CD8-positive, alpha-beta memory T cell (primary cell): ENCODE measurements around the gene LTBR. TPM values are rescaled to one million over a fixed set of nuclear protein-coding genes. Genes with fewer than 3 reads are reported as not detected.

Experiments used
- CTCF ChIA-PET: fragments of 350-600 bp; sonication (Branson Sonifier 250); formaldehyde crosslinking; loops from one replicate; lab custom pipeline; 2021; ENCODE audit warnings: antibody characterized with exemption; lab: Charles Lee
- POLR2A ChIA-PET: fragments of 350-600 bp; sonication (Branson Sonifier 250); formaldehyde crosslinking; loops from one replicate; lab custom pipeline; 2021; ENCODE audit warnings: antibody characterized with exemption; lab: Charles Lee
- DNase-seq, 5 donors: peaks; one replicate each; pipeline versions ENCODE4 v3.0.0 to v3.0.0-alpha.2; 2020 to 2022; ENCODE audit warnings: mixed read lengths in 1 of 5
- H3K27ac ChIP-seq: one replicate; pipeline ENCODE4 v1.7.0; 2013; ENCODE audit warnings: low read depth, mild to moderate bottlenecking, low read length, moderate library complexity
- H3K27me3 ChIP-seq: 2 replicates; pipeline ENCODE4 v1.7.0; 2013; ENCODE audit warnings: low read length, mild to moderate bottlenecking; ENCODE audit not compliant: insufficient read depth, poor library complexity, severe bottlenecking
- H3K36me3 ChIP-seq: 2 replicates; pipeline ENCODE4 v1.7.0; 2013; ENCODE audit warnings: mild to moderate bottlenecking, low read length, moderate library complexity; ENCODE audit not compliant: insufficient read depth
- H3K4me1 ChIP-seq: 2 replicates; pipeline ENCODE4 v1.7.0; 2013; ENCODE audit warnings: mild to moderate bottlenecking, low read length, moderate library complexity; ENCODE audit not compliant: insufficient read depth
- H3K4me3 ChIP-seq: 2 replicates; pipeline ENCODE4 v1.7.0; 2013; ENCODE audit warnings: mild to moderate bottlenecking, low read length
- H3K9me3 ChIP-seq: 2 replicates; pipeline ENCODE4 v1.7.0; 2013; ENCODE audit warnings: mild to moderate bottlenecking, low read length
- H3K27ac Mint-ChIP-seq, 8 donors: one replicate each; pipeline ENCODE4 v1.8.0; 2020 to 2021; ENCODE audit warnings: mixed read lengths in 8 of 8, mild to moderate bottlenecking in 6 of 8, inconsistent platforms in 3 of 8, moderate library complexity in 3 of 8
- H3K27me3 Mint-ChIP-seq, 2 donors: one replicate each; pipeline ENCODE4 v1.8.0; 2020 to 2021; ENCODE audit warnings: mixed read lengths in 2 of 2, mild to moderate bottlenecking in 1 of 2, moderate library complexity in 1 of 2
- H3K36me3 Mint-ChIP-seq, 3 donors: one replicate each; pipeline ENCODE4 v1.8.0; 2020 to 2021; ENCODE audit warnings: mixed read lengths in 3 of 3, inconsistent platforms in 1 of 3, mild to moderate bottlenecking in 1 of 3
- H3K4me1 Mint-ChIP-seq, 3 donors: one replicate each; pipeline ENCODE4 v1.8.0; 2020 to 2021; ENCODE audit warnings: mixed read lengths in 3 of 3, inconsistent platforms in 1 of 3, mild to moderate bottlenecking in 1 of 3
- H3K4me3 Mint-ChIP-seq, 7 donors: one replicate each; pipeline ENCODE4 v1.8.0; 2020 to 2021; ENCODE audit warnings: mixed read lengths in 7 of 7, mild to moderate bottlenecking in 6 of 7, moderate library complexity in 4 of 7, inconsistent platforms in 2 of 7
- H3K9me3 Mint-ChIP-seq, 5 donors: one replicate each; pipeline ENCODE4 v1.8.0; 2020 to 2022; ENCODE audit warnings: mixed read lengths in 5 of 5, mild to moderate bottlenecking in 3 of 5, moderate library complexity in 2 of 5, inconsistent platforms in 1 of 5
- polyA plus RNA-seq: library from polyadenylated mRNA; unstranded; fragments of 300-500 nt; fragmentation: Illumina TruSeq; gene quantifications from one replicate; pipeline ENCODE4 v1.2.3, GENCODE V29; 2021
- total RNA-seq, 2 experiments: library from RNA; stranded (reverse); gene quantifications; one replicate each; pipeline ENCODE4 v1.2.3, GENCODE V29; 2021

The LTBR gene
- total RNA-seq (1 to 10 TPM in 1 of 2 experiments, under 1 TPM in 1; 0.51 to 1.4 TPM), polyA plus RNA-seq (not detected)

- H3K27me3 Mint-ChIP-seq: peaks cover 13 to 30% of the 10 kb centered on the region in 2 donors
- Histone ChIP-seq H3K4me1 (no peaks in the 10 kb centered on the region), H3K4me3 (no peak within 1 kb of the TSS), H3K9me3 (no peaks in the 10 kb centered on the region), H3K36me3 (no peaks in the 10 kb centered on the region), H3K27ac (peak within 1 kb of the TSS; percentile 59), H3K27me3 (peaks cover 16% of the 10 kb centered on the region)
- ChIA-PET POLR2A (no interaction called here), CTCF (interaction anchor here (1.3 kb wide), 1 partner anchor 16 kb away, joined by 4 read pairs; no protein-coding TSS in a partner anchor)
- no peak within 1 kb of the TSS for H3K4me3 Mint-ChIP-seq
- H3K27ac Mint-ChIP-seq: no peak within 1 kb of the TSS
- no peaks in the 10 kb centered on the region for H3K9me3 Mint-ChIP-seq
- peaks cover 3% of the 10 kb centered on the region in 3 donors for H3K4me1 Mint-ChIP-seq
- H3K36me3 Mint-ChIP-seq: no peaks in the 10 kb centered on the region
- DNase-seq: no peak
Measured at GRCh38 chr12:6383572-6384498, at the start of gene LTBR. TSS of gene LTBR (plus strand) at chr12:6384162. CDS start at chr12:6384359, 197 bp downstream.

- ChIA-PET POLR2A (interaction anchor here (0.8 to 4.3 kb wide), 7 partner anchors 8 to 220 kb away, joined by 3 to 34 read pairs (median 8); partner anchors contain the start of genes GAPDH and TAPBPL), CTCF (interaction anchor here (0.9 to 6.6 kb wide), 14 partner anchors 7 to 236 kb away, joined by 3 to 106 read pairs (median 26); no protein-coding TSS in a partner anchor)
- no peaks in the 10 kb centered on the region for H3K9me3 ChIP-seq
- H3K4me3 Mint-ChIP-seq: peak overlapping the region in 3 of 7 donors; percentile 68 to 78 (median 77)
- H3K4me1 ChIP-seq: peaks cover 73% of the 10 kb centered on the region
- DNase-seq: no peak
- H3K9me3 Mint-ChIP-seq: no peaks in the 10 kb centered on the region
- H3K27ac ChIP-seq: no peak overlapping the region
- H3K4me1 Mint-ChIP-seq: peaks cover 14 to 53% (median 45%) of the 10 kb centered on the region in 3 donors
- no peak overlapping the region for H3K4me3 ChIP-seq
- H3K27me3 Mint-ChIP-seq: peaks cover 0 to 4% of the 10 kb centered on the region in 2 donors
- H3K27me3 ChIP-seq: no peaks in the 10 kb centered on the region
- peaks cover 51% of the 10 kb centered on the region for H3K36me3 ChIP-seq
- peaks cover 8 to 56% (median 20%) of the 10 kb centered on the region in 3 donors for H3K36me3 Mint-ChIP-seq
- peak overlapping the region in 5 of 8 donors; percentile 79 to 100 (median 93) for H3K27ac Mint-ChIP-seq
Measured at GRCh38 chr12:6334359-6334758, 49.6 kb upstream of the LTBR start.

GRCh38 chr12:6334940-6335450, 49.0 kb upstream of the LTBR start:
- Mint-ChIP-seq H3K4me1 (peaks cover 14 to 53% (median 45%) of the 10 kb centered on the region in 3 donors), H3K36me3 (peaks cover 8 to 52% (median 20%) of the 10 kb centered on the region in 3 donors), H3K27ac (peak overlapping the region in 2 of 8 donors; percentile 79 to 91), H3K9me3 (no peaks in the 10 kb centered on the region), H3K4me3 (no peak overlapping the region), H3K27me3 (peaks cover 0 to 4% of the 10 kb centered on the region in 2 donors)
- H3K27ac ChIP-seq: peak overlapping the region; percentile 80
- H3K9me3 ChIP-seq: no peaks in the 10 kb centered on the region
- ChIA-PET POLR2A (interaction anchor here (0.7 to 4.3 kb wide), 13 partner anchors 9 to 219 kb away, joined by 3 to 34 read pairs (median 5); partner anchors contain the start of genes GAPDH, MRPL51 and TAPBPL), CTCF (interaction anchor here (0.6 to 6.6 kb wide), 29 partner anchors 8 to 236 kb away, joined by 3 to 106 read pairs (median 6); partner anchors contain the start of genes CD27, MRPL51, TAPBPL and VAMP1)
- peaks cover 46% of the 10 kb centered on the region for H3K36me3 ChIP-seq
- DNase-seq: no peak
- peaks cover 79% of the 10 kb centered on the region for H3K4me1 ChIP-seq
- peak overlapping the region; percentile 91 for H3K4me3 ChIP-seq
- H3K27me3 ChIP-seq: no peaks in the 10 kb centered on the region

- ChIA-PET POLR2A (interaction anchor here (0.5 to 4.3 kb wide), 13 partner anchors 10 to 200 kb away, joined by 3 to 34 read pairs (median 6); partner anchors contain the start of genes GAPDH, MRPL51 and VAMP1), CTCF (interaction anchor here (0.6 to 6.6 kb wide), 32 partner anchors 8 to 535 kb away, joined by 3 to 106 read pairs (median 4); partner anchors contain the start of genes CD27, MRPL51, TAPBPL and VAMP1)
- H3K4me1 ChIP-seq: peaks cover 80% of the 10 kb centered on the region
- Mint-ChIP-seq H3K27me3 (peaks cover 0 to 4% of the 10 kb centered on the region in 2 donors), H3K27ac (peak overlapping the region in 1 of 8 donors; percentile 79), H3K36me3 (peaks cover 8 to 47% (median 20%) of the 10 kb centered on the region in 3 donors), H3K4me1 (peaks cover 11 to 49% (median 45%) of the 10 kb centered on the region in 3 donors), H3K4me3 (no peak overlapping the region), H3K9me3 (no peaks in the 10 kb centered on the region)
- peaks cover 40% of the 10 kb centered on the region for H3K36me3 ChIP-seq
- H3K27ac ChIP-seq: peak overlapping the region; percentile 80
- peak; percentile 77 to 92 (median 86) for DNase-seq
- no peaks in the 10 kb centered on the region for H3K9me3 ChIP-seq
- H3K27me3 ChIP-seq: no peaks in the 10 kb centered on the region
- H3K4me3 ChIP-seq: peak overlapping the region; percentile 91
Measured at GRCh38 chr12:6335451-6336078, 48.4 kb upstream of the LTBR start.

- Histone ChIP-seq H3K4me3 (peak overlapping the region; percentile 91), H3K4me1 (peaks cover 80% of the 10 kb centered on the region), H3K27me3 (no peaks in the 10 kb centered on the region), H3K27ac (peak overlapping the region; percentile 80), H3K36me3 (peaks cover 34% of the 10 kb centered on the region), H3K9me3 (no peaks in the 10 kb centered on the region)
- Mint-ChIP-seq H3K27me3 (peaks cover 0 to 4% of the 10 kb centered on the region in 2 donors), H3K27ac (peak overlapping the region in 1 of 8 donors; percentile 79), H3K4me1 (peaks cover 3 to 43% (median 42%) of the 10 kb centered on the region in 3 donors), H3K4me3 (no peak overlapping the region), H3K9me3 (no peaks in the 10 kb centered on the region), H3K36me3 (peaks cover 11 to 43% (median 19%) of the 10 kb centered on the region in 3 donors)
- DNase-seq: peak; percentile 46 to 77 (median 48)
- ChIA-PET CTCF (interaction anchor here (0.8 to 6.6 kb wide), 23 partner anchors 9 to 535 kb away, joined by 3 to 106 read pairs (median 9); partner anchors contain the start of genes CD27, MRPL51, TAPBPL and VAMP1), POLR2A (interaction anchor here (0.5 to 4.3 kb wide), 13 partner anchors 9 to 354 kb away, joined by 3 to 34 read pairs (median 4); partner anchors contain the start of genes GAPDH and VAMP1)
Measured at GRCh38 chr12:6336079-6336888, 47.7 kb upstream of the LTBR start.

GRCh38 chr12:6336889-6337853, 46.8 kb upstream of the LTBR start:
- H3K4me1 ChIP-seq: peaks cover 80% of the 10 kb centered on the region
- no peaks in the 10 kb centered on the region for H3K9me3 Mint-ChIP-seq
- H3K27me3 Mint-ChIP-seq: peaks cover 0 to 4% of the 10 kb centered on the region in 2 donors
- peak; percentile 67 to 88 (median 80) for DNase-seq
- no peak overlapping the region for H3K4me3 Mint-ChIP-seq
- peak overlapping the region; percentile 80 for H3K27ac ChIP-seq
- H3K27ac Mint-ChIP-seq: no peak overlapping the region
- peaks cover 9 to 43% (median 17%) of the 10 kb centered on the region in 3 donors for H3K36me3 Mint-ChIP-seq
- H3K4me1 Mint-ChIP-seq: peaks cover 6 to 46% (median 43%) of the 10 kb centered on the region in 3 donors
- H3K27me3 ChIP-seq: no peaks in the 10 kb centered on the region
- peak overlapping the region; percentile 91 for H3K4me3 ChIP-seq
- no peaks in the 10 kb centered on the region for H3K9me3 ChIP-seq
- POLR2A ChIA-PET: interaction anchor here (0.7 to 4.3 kb wide), 9 partner anchors 9 to 353 kb away, joined by 3 to 34 read pairs (median 4); partner anchors contain the start of genes GAPDH and VAMP1
- peaks cover 27% of the 10 kb centered on the region for H3K36me3 ChIP-seq
- CTCF ChIA-PET: interaction anchor here (1.1 to 6.6 kb wide), 14 partner anchors 8 to 202 kb away, joined by 3 to 106 read pairs (median 20); partner anchors contain the start of gene VAMP1
